KOPT-K1 (cell line): ENCODE measurements around the gene BRPF1.

Experiments used
- H3K27ac ChIP-seq: fragments of 200-600 bp; sonication (generic); 2 replicates; pipeline ENCODE4 v1.5.1; 2016; ENCODE audit warnings: antibody characterized with exemption, mild to moderate bottlenecking, low read depth, low read length; ENCODE audit not compliant: poor library complexity, severe bottlenecking
- H3K36me3 ChIP-seq: fragments of 200-600 bp; sonication (generic); 2 replicates; pipeline ENCODE4 v1.5.1; 2017; ENCODE audit warnings: antibody characterized with exemption, mild to moderate bottlenecking, low read length, moderate library complexity; ENCODE audit not compliant: insufficient read depth
- H3K9me3 ChIP-seq: fragments of 200-600 bp; sonication (generic); 2 replicates; pipeline ENCODE4 v1.5.1; 2017; ENCODE audit warnings: antibody characterized with exemption, low read length, mild to moderate bottlenecking; ENCODE audit not compliant: insufficient read depth, poor library complexity, severe bottlenecking

Gene BRPF1

DNA sequence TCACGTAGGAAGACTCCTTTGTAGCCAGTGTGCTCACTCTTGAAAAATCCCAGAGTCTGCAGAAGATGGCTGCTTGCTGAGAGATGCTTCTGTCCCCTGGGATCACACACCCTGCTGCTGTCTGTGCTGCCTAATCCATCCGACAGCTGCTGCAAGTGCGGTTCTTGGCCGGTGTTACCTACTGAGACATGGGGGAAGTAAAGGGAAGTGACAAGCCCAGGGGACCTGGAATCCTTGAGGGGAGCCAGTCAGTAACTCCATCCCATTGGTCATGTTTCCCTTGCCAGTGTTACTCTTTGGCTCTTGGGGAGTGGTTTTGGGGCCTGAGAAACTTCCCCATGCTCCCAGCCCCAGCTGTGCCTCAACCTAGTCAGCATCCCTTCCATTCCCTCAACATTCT is 36.2 kb upstream of the BRPF1 start:
- no peaks in the 10 kb centered on the region for H3K9me3 ChIP-seq
- peaks cover 92% of the 10 kb centered on the region for H3K36me3 ChIP-seq
- no peak overlapping the region for H3K27ac ChIP-seq

DNA sequence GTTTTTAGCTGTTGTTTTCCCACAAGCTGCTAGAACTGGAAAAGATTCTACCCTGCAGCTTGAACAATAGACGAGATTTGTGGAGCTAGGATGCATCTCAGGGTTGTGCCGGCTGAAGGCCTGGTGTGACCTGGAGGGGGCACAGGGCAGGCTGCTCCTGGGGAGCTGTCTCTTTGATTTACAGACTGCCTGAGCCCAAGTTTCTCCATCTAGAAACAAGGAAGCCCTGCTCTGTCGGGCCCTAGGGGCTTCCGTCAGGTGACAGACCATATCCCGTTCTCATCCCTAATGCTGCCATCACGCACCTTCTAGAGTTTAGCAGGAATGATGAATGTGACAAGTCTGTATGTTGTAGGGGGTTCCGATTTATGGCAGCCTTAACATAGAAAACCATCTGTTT is 35.8 kb upstream of the BRPF1 start:
- no peak overlapping the region for H3K27ac ChIP-seq
- H3K36me3 ChIP-seq = peaks cover 90% of the 10 kb centered on the region
- no peaks in the 10 kb centered on the region for H3K9me3 ChIP-seq

DNA sequence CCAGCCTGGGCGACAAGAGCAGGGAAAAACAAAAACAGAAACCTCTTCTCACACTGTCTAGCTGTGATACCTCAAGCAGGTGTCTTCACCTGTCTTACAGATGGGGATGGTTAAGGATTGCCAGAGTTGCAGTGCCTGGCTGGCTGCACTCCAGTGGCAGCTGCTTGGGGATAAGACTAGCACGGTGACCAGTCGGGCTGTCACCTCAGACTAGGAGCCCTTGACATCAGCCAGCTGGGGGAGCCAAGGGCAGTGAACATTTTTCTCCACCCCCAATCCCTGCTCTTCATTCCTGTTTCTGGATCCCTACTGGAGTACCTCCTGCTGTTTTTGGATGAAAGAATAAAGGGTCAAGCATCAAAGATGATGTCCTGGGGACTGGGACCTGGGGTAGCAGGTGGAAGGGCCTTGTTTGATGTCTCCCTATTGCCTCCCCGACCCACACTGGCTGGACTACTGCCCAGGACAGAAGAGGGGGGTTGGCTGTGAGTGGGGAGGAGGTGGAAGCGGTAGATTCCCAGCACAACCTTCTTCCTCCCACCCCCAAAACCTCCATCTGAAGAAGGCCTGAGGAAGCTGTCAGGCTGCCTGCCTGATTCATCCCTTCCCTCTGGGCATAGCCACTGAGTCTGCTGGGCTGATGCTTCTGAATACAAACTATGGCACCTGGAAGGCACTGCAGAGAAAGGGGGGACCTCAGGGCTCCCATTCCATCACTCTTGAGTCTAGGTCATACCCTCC is 34.9 kb upstream of the BRPF1 start:
- no peaks in the 10 kb centered on the region for H3K9me3 ChIP-seq
- peaks cover 90% of the 10 kb centered on the region for H3K36me3 ChIP-seq
- no peak overlapping the region for H3K27ac ChIP-seq

DNA sequence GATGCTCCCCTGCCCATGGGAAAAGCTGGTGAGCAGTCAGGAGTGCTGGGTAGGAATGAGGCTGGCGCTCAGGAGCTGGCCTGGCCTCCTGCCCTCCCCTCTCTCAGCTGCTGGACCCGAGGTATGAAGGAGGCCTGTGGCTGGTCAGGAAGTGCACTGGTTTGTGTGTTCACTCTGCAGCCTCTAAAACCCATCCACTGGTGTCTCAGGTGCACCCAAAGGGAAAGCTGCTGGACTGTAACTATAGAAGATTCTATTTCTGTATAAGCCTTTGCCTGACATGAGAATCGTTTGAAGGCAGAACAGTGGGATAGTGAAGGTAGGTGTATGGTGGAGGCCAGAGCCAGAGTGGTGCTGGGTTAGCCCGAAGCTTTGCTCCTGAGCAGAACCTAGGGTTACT is 33.6 kb upstream of the BRPF1 start:
- Histone ChIP-seq H3K36me3 (peaks cover 90% of the 10 kb centered on the region), H3K9me3 (no peaks in the 10 kb centered on the region), H3K27ac (no peak overlapping the region)

DNA sequence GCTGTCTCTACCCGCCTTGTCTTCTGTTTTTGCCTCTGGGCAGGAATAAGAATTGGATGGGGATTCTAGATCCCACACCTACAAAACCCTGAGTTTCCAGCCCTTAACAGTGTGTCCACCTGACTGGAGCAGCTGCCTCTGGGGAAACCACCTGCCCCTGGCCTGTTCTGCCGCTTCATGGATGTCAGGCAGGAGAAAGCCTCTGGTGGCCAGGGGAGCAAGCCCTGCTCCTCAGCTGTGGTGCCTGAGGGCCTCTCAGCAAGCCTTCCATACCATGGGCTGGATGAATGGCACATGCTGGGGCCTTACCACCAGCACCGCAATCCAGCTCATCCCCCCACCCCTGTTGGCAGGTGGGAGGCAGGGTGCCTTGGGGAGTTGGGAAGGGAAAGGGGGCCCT is 33.2 kb upstream of the BRPF1 start:
- Histone ChIP-seq H3K36me3 (peaks cover 90% of the 10 kb centered on the region; the same call in 1 of the 2 replicates), H3K27ac (no peak overlapping the region), H3K9me3 (no peaks in the 10 kb centered on the region)

DNA sequence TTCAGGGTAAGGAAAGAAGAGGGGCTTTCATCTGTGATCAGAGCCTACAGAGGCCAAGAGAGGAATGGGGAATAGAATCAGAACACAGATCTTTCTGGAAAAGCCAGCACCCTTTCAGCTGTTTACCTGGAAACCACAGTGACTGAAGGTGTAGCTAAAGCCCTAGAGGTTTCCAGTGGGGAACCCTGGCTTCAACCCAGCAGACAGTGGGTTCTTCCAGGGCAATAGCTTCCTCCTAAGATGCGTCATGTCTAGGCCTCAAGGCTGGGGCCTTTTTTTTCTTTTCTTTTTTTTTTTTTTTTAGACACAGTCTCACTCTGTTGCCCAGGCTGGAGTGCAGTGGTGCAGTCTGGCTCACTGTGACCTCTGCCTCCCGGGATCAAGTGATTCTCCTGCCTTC is 31.0 kb upstream of the BRPF1 start:
- no peak overlapping the region for H3K27ac ChIP-seq
- H3K36me3 ChIP-seq = peaks cover 68% of the 10 kb centered on the region; the same call in 1 of the 2 replicates
- no peaks in the 10 kb centered on the region for H3K9me3 ChIP-seq

DNA sequence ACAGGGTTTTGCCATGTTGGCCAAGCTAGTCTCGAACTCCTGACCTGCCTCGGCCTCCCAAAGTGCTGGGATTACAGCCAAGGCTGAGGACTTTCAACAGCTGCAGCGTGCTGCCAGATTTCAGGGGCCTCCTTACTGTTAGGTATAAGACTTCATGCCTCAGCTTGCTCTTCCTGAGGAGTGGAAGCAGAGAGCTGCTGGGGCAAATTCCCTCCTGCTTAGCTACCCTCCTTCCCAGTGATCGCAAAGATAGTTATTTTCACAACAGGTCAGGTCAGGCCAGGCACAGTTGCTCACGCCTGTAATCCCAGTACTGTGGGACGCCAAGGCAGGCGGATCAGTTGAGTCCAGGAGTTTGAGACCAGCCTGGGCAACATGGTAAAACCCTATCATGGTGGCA is 30.5 kb upstream of the BRPF1 start:
- H3K27ac ChIP-seq = no peak overlapping the region
- H3K36me3 ChIP-seq = peaks cover 64% of the 10 kb centered on the region; the same call in 1 of the 2 replicates
- no peaks in the 10 kb centered on the region for H3K9me3 ChIP-seq

DNA sequence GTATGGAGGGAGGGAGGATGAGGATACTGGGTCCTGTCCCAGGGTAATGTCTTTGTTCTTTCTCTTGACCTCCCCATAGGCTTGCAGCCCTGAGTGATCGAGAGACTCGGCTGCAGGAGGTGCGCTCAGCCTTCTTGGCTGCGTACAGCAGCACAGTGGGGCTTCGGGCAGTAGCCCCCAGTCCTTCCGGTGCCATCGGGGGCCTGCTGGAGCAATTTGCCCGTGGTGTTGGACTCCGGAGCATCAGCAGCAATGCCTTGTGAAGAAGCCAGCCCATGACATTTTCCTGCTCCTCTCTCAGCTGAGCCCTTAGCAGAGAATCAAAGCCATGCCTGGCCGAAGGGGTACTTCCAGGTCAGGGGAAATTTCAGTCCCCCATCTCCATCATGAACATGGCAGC is 29.8 kb upstream of the BRPF1 start:
- Histone ChIP-seq H3K9me3 (no peaks in the 10 kb centered on the region), H3K27ac (no peak overlapping the region), H3K36me3 (peaks cover 58% of the 10 kb centered on the region; the same call in 1 of the 2 replicates)

DNA sequence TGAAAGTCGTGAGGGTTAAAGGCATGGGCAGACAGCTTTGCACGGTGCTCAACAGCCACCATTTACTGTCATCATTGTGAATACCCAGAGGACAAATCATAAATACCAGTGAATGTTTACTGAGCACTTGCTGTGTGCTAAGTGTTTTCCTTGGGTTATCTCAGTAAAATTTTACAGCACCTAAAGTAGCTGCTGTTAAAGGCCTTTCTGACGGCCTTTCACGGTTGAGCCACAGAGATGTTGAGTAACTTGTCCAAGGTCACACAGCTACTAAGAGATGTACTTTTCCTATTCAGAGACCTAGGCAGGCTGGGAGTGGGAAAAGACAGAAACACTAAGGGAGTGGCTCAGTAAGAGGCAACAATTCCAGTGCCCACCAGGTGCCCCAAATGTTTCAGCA is 28.3 kb upstream of the BRPF1 start:
- Histone ChIP-seq H3K9me3 (no peaks in the 10 kb centered on the region), H3K27ac (no peak overlapping the region), H3K36me3 (peaks cover 46% of the 10 kb centered on the region; the same call in 1 of the 2 replicates)

DNA sequence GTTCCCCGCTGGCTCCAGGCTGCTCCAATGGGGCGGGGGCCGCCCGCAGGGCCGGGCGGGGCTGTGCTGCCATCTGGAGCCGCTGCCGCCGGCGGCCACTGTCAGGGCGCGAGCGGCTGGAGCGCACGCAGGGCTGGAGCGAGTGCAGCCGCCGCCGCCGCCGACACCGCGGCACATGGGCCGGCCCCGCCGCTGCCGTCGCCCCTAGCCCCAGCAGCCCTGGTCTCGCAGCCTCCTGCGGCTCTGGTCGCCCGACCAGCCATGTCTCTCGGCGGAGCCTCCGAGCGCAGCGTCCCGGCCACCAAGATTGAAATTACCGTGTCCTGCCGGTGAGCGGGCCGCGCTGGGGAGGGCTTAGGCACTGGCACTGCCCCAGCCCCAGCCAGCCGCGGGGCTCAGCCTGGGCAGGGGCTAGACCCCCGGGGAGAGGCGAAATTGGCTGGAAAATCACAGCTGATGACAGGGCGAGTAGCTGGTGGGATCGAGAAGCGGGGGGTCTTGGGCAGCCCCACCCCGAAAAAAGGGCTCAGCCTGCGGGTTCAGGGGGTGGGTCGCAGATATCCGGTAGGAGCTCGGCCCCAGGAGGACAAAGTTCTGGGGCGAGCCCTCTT is 27.7 kb upstream of the BRPF1 start, which contains the start of gene CPNE9:
CPNE9 (plus strand) TSS at position 98 of the 611 bp plus-strand sequence; CDS start at position 262, 164 bp downstream.
- H3K9me3 ChIP-seq = no peaks in the 10 kb centered on the region
- H3K27ac ChIP-seq = no peak within 1 kb of the TSS
- peaks cover 40% of the 10 kb centered on the region; the same call in 1 of the 2 replicates for H3K36me3 ChIP-seq

DNA sequence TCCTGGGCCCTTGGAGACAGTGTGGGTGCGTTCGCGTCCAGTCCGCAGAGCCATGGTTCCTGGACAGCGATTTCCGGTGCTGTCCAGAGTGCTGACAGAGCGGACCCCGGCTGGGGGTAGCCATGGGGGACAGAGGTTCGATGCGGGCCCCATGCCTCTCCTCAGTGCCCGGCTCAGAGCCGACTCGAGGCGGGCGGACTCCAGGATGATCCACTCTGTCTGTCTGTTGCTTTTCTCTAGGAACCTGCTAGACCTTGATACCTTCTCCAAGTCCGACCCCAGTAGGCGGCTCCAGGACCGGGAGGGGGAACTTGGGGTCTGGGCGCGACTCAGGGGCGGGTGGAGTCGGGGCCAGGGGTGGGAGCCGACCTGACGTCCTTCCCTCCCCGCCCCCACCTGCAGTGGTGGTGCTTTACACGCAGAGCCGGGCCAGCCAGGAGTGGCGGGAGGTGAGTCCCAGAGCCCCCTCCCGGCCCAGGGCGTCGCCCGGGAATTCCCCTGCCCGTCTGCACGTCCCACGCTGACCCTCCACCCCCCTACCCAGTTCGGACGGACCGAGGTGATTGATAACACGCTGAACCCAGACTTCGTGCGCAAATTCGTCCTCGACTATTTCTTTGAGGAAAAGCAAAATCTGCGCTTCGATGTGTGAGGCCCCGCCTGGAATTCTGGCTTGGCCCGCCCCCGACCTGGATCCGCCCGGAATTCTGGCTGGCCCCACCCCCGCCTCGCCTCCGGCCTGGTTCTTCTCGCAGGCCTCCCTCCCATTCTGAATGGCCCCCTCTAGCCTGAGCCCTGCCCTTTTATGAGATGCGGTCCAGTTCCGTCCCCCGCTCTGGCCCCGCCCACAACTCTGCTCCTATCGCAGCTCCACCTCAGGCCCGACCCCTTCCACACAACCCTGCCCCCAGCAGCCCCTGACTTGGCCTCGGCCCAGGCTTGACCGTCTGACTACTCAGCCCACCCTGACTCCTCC is 26.9 kb upstream of the BRPF1 start:
- H3K27ac ChIP-seq = no peak overlapping the region

DNA sequence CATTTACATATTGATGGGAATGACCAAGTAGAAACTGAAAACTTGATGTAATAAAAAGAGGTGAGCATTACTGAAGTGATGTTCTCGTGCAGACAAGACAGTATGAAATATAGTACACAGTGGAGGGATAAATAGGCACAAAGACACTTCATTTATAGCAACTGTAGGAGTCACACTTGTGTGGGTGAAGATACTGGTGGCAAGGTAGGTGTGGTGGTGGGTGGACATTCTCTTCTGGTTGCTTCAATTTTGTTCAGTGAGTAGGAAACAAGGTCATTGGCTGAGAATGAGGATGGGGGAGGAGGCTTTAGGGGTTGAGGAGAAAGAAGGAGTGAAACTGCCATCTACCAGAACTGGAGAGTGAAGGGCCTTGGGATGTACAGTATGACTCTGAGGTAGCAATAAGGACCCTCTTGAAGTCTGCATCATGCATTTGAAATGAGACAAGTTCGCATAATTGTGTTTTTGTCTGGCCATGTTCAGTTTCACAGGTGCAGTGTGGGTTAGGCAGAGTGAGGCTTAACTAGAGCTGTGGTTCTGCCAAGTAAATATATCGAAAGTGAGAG is 21.3 kb upstream of the BRPF1 start:
- no peaks in the 10 kb centered on the region for H3K9me3 ChIP-seq
- H3K27ac ChIP-seq = no peak overlapping the region
- no peaks in the 10 kb centered on the region for H3K36me3 ChIP-seq

More for the DNA sequence above, 26.9 kb upstream of the BRPF1 start:
- Histone ChIP-seq H3K9me3 (no peaks in the 10 kb centered on the region), H3K36me3 (peaks cover 34% of the 10 kb centered on the region; the same call in 1 of the 2 replicates)

DNA sequence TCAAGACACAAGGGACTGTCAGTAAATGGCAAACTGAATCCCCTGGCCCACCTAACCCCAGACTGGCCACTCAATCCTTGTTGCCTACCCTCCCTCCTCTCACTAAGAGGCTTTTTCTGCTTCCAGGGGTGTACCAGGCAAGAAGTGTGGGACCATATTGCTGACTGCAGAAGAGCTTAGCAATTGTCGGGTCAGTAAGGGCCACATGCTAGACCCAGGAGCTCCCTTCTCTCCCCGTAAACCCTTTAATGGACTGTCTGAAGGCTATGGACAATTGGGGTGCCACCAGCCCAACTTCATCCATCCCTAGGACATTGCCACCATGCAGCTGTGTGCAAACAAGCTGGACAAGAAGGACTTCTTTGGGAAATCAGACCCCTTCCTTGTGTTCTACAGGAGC is 19.1 kb upstream of the BRPF1 start:
- Histone ChIP-seq H3K36me3 (no peaks in the 10 kb centered on the region), H3K27ac (no peak overlapping the region), H3K9me3 (no peaks in the 10 kb centered on the region)

DNA sequence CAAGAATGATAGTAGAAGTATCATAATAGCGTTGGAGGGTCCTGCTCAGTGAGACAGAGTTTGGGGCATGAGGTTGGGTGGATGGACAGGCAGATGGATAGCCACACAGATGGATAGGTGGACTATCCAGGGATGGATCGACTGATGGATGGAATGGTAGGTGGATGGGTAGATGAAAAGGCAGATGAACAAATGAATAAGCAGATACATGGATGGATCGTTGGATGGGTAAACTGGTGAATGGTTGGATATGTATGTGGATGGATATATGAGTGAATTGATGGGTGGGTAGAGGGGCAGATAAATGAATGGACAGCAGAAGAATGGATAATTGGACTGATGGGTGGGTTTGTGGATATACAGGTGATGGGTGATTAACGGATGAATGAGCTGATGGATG is 18.4 kb upstream of the BRPF1 start:
- Histone ChIP-seq H3K9me3 (no peaks in the 10 kb centered on the region), H3K36me3 (no peaks in the 10 kb centered on the region), H3K27ac (no peak overlapping the region)

DNA sequence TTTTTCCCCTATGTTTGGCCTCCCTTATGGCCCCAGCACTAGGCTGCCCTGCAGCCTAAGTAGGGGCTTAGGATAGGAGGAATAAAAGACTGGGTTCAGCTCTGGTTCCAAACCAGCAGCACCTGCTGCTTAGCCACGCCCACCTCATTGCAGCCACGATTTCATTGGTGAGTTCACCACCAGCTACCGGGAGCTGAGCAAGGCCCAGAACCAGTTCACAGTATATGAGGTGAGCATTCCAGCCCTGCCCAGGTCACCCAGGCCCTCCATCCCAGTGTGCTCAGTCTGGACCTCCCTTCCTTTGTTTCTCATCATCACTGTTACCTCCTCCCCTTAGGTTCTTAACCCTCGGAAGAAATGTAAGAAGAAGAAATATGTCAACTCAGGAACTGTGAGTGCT is 16.4 kb upstream of the BRPF1 start:
- Histone ChIP-seq H3K36me3 (no peaks in the 10 kb centered on the region), H3K27ac (no peak overlapping the region), H3K9me3 (no peaks in the 10 kb centered on the region)
